HUES64 (cell line): ENCODE results near the gene TMSB4X.
"Not testable (repeated sequence)": the region's sequence is repeated elsewhere in the genome, so short reads cannot be mapped to it uniquely, and the experiment has no call there.

ENCODE experiments used
- H3K27ac ChIP-seq: 2 replicates; pipeline ENCODE4 v1.7.0; 2013; ENCODE audit warnings: low read depth, low read length, inconsistent platforms
- H3K27me3 ChIP-seq: 2 replicates; pipeline ENCODE4 v1.6.1; 2013; ENCODE audit warnings: mild to moderate bottlenecking, low read length; ENCODE audit not compliant: insufficient read depth
- H3K36me3 ChIP-seq: 2 replicates; pipeline ENCODE4 v1.6.1; 2013; ENCODE audit warnings: mild to moderate bottlenecking, low read length; ENCODE audit not compliant: insufficient read depth
- H3K4me1 ChIP-seq: 2 replicates; pipeline ENCODE4 v1.6.1; 2013; ENCODE audit warnings: mild to moderate bottlenecking, low read length, moderate library complexity; ENCODE audit not compliant: insufficient read depth
- H3K4me3 ChIP-seq: 2 replicates; pipeline ENCODE4 v1.5.1; 2013; ENCODE audit warnings: mild to moderate bottlenecking, low read length, moderate library complexity
- H3K9ac ChIP-seq: 2 replicates; pipeline ENCODE4 v1.6.1; 2013; ENCODE audit warnings: mild to moderate bottlenecking, low read depth, low read length
- H3K9me3 ChIP-seq: 2 replicates; pipeline ENCODE4 v1.6.1; 2013; ENCODE audit warnings: low read depth, low read length; ENCODE audit not compliant: insufficient read depth
- WGBS: fragments of 150-250, 120-280 bp; methylation state at CpG from one replicate; pipeline ENCODE4 v1.1.7; 2013; ENCODE audit warnings: missing lambda C conversion rate; 5-methylcytosine and 5-hydroxymethylcytosine counted together

The TMSB4X gene

DNA sequence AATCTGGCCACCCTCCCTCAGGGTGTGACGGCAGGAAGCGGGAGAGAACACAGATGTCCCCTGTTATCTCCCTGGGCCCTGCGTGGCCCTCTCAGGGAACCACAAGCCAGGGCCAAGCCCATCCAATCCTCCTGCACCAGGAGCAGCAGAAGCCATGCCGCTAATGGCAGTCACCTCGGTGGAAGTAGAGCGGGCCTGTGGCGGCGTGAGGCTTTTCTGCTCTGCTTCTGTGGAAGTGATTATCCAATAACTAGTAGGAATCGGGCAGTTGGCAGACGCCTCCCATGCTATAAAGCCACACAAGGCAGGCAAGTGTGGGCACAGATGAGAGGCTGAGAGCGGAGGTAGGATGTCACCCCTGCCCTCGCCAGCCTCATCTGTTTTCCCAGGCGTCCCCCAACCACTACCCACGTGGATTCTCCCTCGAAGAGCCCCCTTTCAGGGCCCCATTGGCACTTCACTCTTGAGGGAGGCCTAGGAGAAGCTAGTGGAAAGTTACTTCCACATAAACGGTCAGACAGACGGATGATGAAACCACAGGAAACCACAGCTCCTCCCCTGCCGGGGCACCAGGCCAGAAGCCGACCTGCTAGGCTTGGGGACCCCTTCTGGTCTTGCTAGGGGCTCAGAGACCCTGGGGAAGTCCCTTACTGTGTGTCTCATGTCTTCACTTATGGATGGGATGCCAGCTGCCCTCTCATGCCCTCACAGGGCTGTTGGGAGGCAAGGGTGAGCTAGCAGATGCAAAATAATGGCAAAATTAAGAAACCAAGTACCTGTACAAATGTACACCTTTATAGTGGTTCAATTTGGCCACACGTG lies 18.8 kb upstream of the TMSB4X start:
- no peaks in the 10 kb centered on the region for H3K9me3 ChIP-seq
- H3K27me3 ChIP-seq, result no peaks in the 10 kb centered on the region
- H3K4me1 ChIP-seq, result no peaks in the 10 kb centered on the region
- H3K9ac ChIP-seq, result no peak overlapping the region
- H3K27ac ChIP-seq, result no peak overlapping the region
- WGBS, result 88% methylated on average over 19 of the region's 20 CpGs
- H3K4me3 ChIP-seq, result no peak overlapping the region
- H3K36me3 ChIP-seq, result no peaks in the 10 kb centered on the region

GRCh38 chrX:12956704-12957534 lies 18.0 kb upstream of the TMSB4X start:
- 86% methylated on average over 6 of the region's 8 CpGs for WGBS

DNA sequence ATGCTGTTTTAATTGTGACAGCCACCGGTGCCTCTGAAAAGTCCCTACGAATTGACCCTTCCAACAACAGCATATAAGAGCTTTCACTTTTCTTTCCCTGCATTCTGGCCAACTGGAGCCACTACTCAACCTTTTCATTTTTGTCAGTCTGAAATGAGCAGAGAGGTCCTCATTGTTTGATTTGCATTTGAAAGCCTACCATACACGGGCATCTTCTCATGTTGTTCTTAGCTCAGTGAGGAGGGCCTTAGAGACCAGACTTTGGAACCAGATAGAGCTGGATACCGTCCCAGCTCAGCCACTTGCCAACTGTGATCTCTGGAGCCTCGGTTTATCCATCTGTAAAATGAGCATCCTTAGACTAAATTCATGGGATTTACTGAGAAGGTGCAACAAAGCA lies 16.9 kb upstream of the TMSB4X start:
- 82% methylated on average over 5 of the region's 5 CpGs for whole genome bisulfite sequencing
- H3K4me3 ChIP-seq, result no peak overlapping the region
- no peaks in the 10 kb centered on the region for H3K9me3 ChIP-seq
- no peak overlapping the region for H3K9ac ChIP-seq
- no peaks in the 10 kb centered on the region for H3K27me3 ChIP-seq
- H3K27ac ChIP-seq, result no peak overlapping the region
- H3K36me3 ChIP-seq, result no peaks in the 10 kb centered on the region
- H3K4me1 ChIP-seq, result no peaks in the 10 kb centered on the region

More at GRCh38 chrX:12956704-12957534, 18.0 kb upstream of the TMSB4X start:
- no peak overlapping the region for H3K9ac ChIP-seq
- no peaks in the 10 kb centered on the region for H3K36me3 ChIP-seq
- H3K27ac ChIP-seq, result no peak overlapping the region
- no peaks in the 10 kb centered on the region for H3K9me3 ChIP-seq
- no peaks in the 10 kb centered on the region for H3K27me3 ChIP-seq
- no peak overlapping the region for H3K4me3 ChIP-seq
- H3K4me1 ChIP-seq, result no peaks in the 10 kb centered on the region

GRCh38 chrX:12958461-12958860 lies 16.4 kb upstream of the TMSB4X start:
- H3K4me3 ChIP-seq, result no peak overlapping the region
- H3K4me1 ChIP-seq, result no peaks in the 10 kb centered on the region
- H3K9me3 ChIP-seq, result no peaks in the 10 kb centered on the region
- no peaks in the 10 kb centered on the region for H3K27me3 ChIP-seq
- H3K9ac ChIP-seq, result no peak overlapping the region
- 91% methylated on average over 4 of the region's 4 CpGs for WGBS
- no peak overlapping the region for H3K27ac ChIP-seq
- H3K36me3 ChIP-seq, result no peaks in the 10 kb centered on the region

- Histone ChIP-seq H3K36me3 (no peaks in the 10 kb centered on the region), H3K27me3 (no peaks in the 10 kb centered on the region), H3K4me1 (no peaks in the 10 kb centered on the region), H3K9me3 (no peaks in the 10 kb centered on the region), H3K27ac (no peak overlapping the region), H3K4me3 (no peak overlapping the region), H3K9ac (no peak overlapping the region)
- 92% methylated on average over 2 of the region's 2 CpGs for WGBS
Measured at GRCh38 chrX:12961196-12961718, 13.7 kb upstream of the TMSB4X start.

DNA sequence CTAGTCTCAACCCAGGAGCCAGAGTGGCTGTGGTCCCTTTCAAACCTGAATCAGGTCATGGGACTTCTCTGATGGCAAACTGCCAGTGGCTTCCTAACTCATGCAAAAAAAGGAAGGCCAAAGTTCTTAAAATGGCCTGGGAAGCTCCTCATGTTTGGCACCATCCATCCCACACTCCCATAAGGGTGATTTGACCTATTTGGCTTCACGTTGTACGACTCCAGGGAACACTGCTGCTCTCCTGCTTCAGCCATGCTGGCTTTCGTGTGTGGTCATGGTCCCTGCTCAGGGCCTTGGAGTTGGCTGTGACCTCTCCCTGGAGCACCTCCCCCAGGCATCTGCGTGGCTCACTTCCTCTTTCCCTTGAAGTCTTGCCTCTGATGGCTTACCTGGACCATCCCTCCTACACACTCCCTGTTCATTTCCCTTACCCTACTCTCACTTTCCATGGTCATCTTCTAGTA lies 12.8 kb upstream of the TMSB4X start:
- Histone ChIP-seq H3K9me3 (no peaks in the 10 kb centered on the region), H3K4me1 (no peaks in the 10 kb centered on the region), H3K27ac (no peak overlapping the region), H3K9ac (no peak overlapping the region), H3K36me3 (no peaks in the 10 kb centered on the region), H3K27me3 (no peaks in the 10 kb centered on the region), H3K4me3 (no peak overlapping the region)
- 94% methylated on average over 4 of the region's 4 CpGs for WGBS

DNA sequence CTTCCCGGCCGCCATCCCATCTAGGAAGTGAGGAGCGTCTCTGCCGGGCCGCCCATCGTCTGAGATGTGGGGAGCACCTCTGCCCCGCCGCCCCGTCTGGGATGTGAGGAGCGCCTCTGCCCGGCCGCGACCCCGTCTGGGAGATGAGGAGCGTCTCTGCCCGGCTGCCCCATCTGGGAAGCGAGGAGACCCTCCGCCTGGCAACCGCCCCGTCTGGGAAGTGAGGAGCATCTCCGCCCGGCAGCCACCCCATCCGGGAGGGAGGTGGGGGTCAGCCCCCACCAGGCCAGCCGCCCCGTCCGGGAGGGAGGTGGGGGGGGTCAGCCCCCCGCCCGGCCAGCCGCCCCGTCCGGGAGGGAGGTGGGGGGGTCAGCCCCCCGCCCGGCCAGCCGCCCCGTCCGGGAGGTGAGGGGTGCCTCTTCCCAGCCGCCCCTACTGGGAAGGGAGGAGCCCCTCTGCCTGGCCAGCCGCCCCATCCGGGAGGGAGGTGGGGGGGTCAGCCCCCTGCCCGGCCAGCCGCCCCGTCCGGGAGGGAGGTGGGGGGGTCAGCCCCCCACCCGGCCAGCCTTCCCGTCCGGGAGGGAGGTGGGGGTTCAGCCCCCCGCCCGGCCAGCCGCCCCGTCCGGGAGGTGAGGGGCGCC lies 11.6 kb upstream of the TMSB4X start:
- H3K27me3 ChIP-seq, H3K36me3 ChIP-seq, H3K4me1 ChIP-seq, H3K9ac ChIP-seq, H3K27ac ChIP-seq, H3K9me3 ChIP-seq, H3K4me3 ChIP-seq: not testable (repeated sequence)
- WGBS, result 95% methylated on average over 47 of the region's 52 CpGs

- Histone ChIP-seq H3K27me3 (no peaks in the 10 kb centered on the region), H3K9me3 (no peaks in the 10 kb centered on the region), H3K4me3 (no peak overlapping the region), H3K9ac (no peak overlapping the region), H3K36me3 (no peaks in the 10 kb centered on the region), H3K4me1 (peaks cover 2% of the 10 kb centered on the region; the same call in 1 of the 2 replicates), H3K27ac (no peak overlapping the region)
- WGBS, result 76% methylated on average over 5 of the region's 6 CpGs
Measured at GRCh38 chrX:12965131-12965940, 9.6 kb upstream of the TMSB4X start.

GRCh38 chrX:12966151-12966550 lies 8.8 kb upstream of the TMSB4X start:
- Histone ChIP-seq H3K4me1 (peaks cover 8% of the 10 kb centered on the region; the same call in 1 of the 2 replicates), H3K4me3 (no peak overlapping the region), H3K36me3 (no peaks in the 10 kb centered on the region), H3K9me3 (no peaks in the 10 kb centered on the region), H3K27me3 (no peaks in the 10 kb centered on the region), H3K27ac (no peak overlapping the region), H3K9ac (no peak overlapping the region)
- no CpG with 5 or more reads among the region's 1 CpG for WGBS

DNA sequence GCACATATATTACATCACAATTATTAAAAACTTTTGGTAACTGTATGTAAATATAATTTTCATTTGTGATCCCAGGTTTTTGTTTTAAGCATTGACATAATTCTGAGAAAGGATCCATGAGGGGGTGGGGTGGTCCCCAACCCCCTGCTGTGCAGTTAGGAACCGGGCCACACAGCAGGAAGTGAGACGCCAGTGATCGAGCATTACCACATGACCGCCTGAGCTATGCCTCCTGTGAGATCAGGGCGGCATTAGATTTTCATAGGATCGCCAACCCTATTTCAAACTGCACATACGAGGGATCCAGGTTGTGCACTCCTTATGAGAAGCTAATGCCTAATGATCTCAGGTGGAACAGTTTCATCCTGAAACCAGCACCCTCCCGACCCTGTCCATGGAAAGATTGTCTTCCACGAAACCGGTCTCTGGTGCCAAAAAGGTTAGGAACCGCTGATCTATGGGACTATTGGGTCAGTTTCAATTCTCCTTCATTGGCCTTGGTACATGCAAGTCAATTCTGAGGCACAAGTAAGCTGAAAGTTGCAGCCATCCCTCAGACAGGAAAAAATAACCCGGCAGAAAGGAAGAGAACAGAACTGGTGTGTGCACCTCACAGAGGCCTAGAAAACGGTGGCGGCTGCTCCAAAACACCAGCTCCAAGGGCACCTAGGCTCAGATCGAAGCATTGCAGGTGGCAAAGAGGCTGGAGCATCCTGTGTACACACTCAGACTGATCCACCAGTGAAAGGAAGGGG lies 7.0 kb upstream of the TMSB4X start:
- peaks cover 10% of the 10 kb centered on the region; the same call in 1 of the 2 replicates for H3K4me1 ChIP-seq
- H3K9ac ChIP-seq, result no peak overlapping the region
- H3K27ac ChIP-seq, result no peak overlapping the region
- no peaks in the 10 kb centered on the region for H3K36me3 ChIP-seq
- H3K4me3 ChIP-seq, result no peak overlapping the region
- H3K9me3 ChIP-seq, result no peaks in the 10 kb centered on the region
- H3K27me3 ChIP-seq, result no peaks in the 10 kb centered on the region
- WGBS, result 93% methylated on average over 15 of the region's 15 CpGs
